SK-N-SH (cell line): ENCODE results near the gene LAMB1. TPM values are rescaled to one million over a fixed set of nuclear protein-coding genes. Genes with fewer than 3 reads are reported as not detected.

Experiments
- CTCF ChIA-PET: fragments of 300-600, 350-600 bp; formaldehyde crosslinking; extraction: SDS; loops from one replicate; lab custom pipeline; 2021; lab: Yijun Ruan, JAX
- POLR2A ChIA-PET: fragments of 350-600 bp; sonication (Branson Sonifier 250); formaldehyde crosslinking; extraction: SDS; loops from one replicate; lab custom pipeline; 2020; ENCODE audit warnings: antibody characterized with exemption, inconsistent platforms; lab: Yijun Ruan, JAX
- DNase-seq: peaks from one replicate; pipeline ENCODE4 v3.0.0; 2012
- H2AFZ ChIP-seq: fragments of 200-600 bp; sonication (generic); 2 replicates; pipeline ENCODE4 v1.8.1; 2016; ENCODE audit warnings: antibody characterized with exemption, mild to moderate bottlenecking, low read depth
- H3F3A ChIP-seq: fragments of 200-600 bp; sonication (generic); replicated peaks from 2 replicates; pipeline ENCODE3; 2016; ENCODE audit warnings: antibody characterized with exemption, mild to moderate bottlenecking; ENCODE audit not compliant: insufficient read depth
- H3K27ac ChIP-seq, 2 experiments: fragments of 200-500 bp in 1 of 2; fragments of 200-600 bp in 1 of 2; sonication (Bioruptor generic) in 1 of 2; sonication (generic), shearing (Covaris generic) in 1 of 2; 2 replicates each; pipeline versions ENCODE4 v1.5.1 to v1.6.1; 2014 to 2016; ENCODE audit warnings: low read depth in 2 of 2, inconsistent platforms in 1 of 2, low read length in 1 of 2, mild to moderate bottlenecking in 1 of 2, mixed read lengths in 1 of 2
- H3K27me3 ChIP-seq: fragments of 200-600 bp; sonication (generic), shearing (Covaris generic); 2 replicates; pipeline ENCODE4 v1.6.1; 2016; ENCODE audit warnings: mixed run types; ENCODE audit not compliant: insufficient read depth
- H3K36me3 ChIP-seq, 2 experiments: fragments of 200-500 bp in 1 of 2; fragments of 200-600 bp in 1 of 2; sonication (Bioruptor generic) in 1 of 2; sonication (generic) in 1 of 2; replicated peaks in 1 of 2; 2 replicates each; pipeline versions ENCODE3 to v1.5.1; 2014 to 2016; ENCODE audit warnings: low read length in 1 of 2, mild to moderate bottlenecking in 1 of 2; ENCODE audit not compliant: insufficient read depth in 2 of 2, control insufficient read depth in 1 of 2
- H3K4me1 ChIP-seq, 2 experiments: fragments of 200-500 bp in 1 of 2; fragments of 200-600 bp in 1 of 2; sonication (Bioruptor generic) in 1 of 2; sonication (generic), shearing (Covaris generic) in 1 of 2; 2 replicates each; pipeline versions ENCODE4 v1.5.1 to v1.6.1; 2014 to 2016; ENCODE audit warnings: low read depth in 1 of 2, low read length in 1 of 2, mixed run types in 1 of 2; ENCODE audit not compliant: insufficient read depth in 2 of 2, control insufficient read depth in 1 of 2
- H3K4me2 ChIP-seq: fragments of 200-600 bp; sonication (generic), shearing (Covaris generic); 2 replicates; pipeline ENCODE4 v1.6.1; 2017; ENCODE audit warnings: mixed run types
- H3K4me3 ChIP-seq, 2 experiments: fragments of 200-500 bp in 1 of 2; fragments of 200-600 bp in 1 of 2; sonication (Bioruptor generic) in 1 of 2; sonication (generic), shearing (Covaris generic) in 1 of 2; 2 replicates each; pipeline versions ENCODE4 v1.5.1 to v1.8.1; 2014 to 2016; ENCODE audit warnings: low read depth in 2 of 2, inconsistent platforms in 1 of 2, low read length in 1 of 2, mild to moderate bottlenecking in 1 of 2, mixed read lengths in 1 of 2, moderate library complexity in 1 of 2
- H3K79me2 ChIP-seq: fragments of 200-600 bp; sonication (generic); 2 replicates; pipeline ENCODE4 v1.8.1; 2017; ENCODE audit warnings: mild to moderate bottlenecking; ENCODE audit not compliant: insufficient read depth
- H3K9ac ChIP-seq: fragments of 200-600 bp; sonication (generic); 2 replicates; pipeline ENCODE4 v1.6.1; 2017; ENCODE audit warnings: mixed run types
- H3K9me2 ChIP-seq: fragments of 200-600 bp; sonication (generic); 2 replicates; pipeline ENCODE4 v1.6.1; 2017; ENCODE audit warnings: mixed run types
- H3K9me3 ChIP-seq: fragments of 200-600 bp; sonication (generic); 2 replicates; pipeline ENCODE4 v1.6.1; 2017; ENCODE audit warnings: mixed run types, mild to moderate bottlenecking, moderate library complexity
- H4K20me1 ChIP-seq: fragments of 200-600 bp; sonication (generic); 2 replicates; pipeline ENCODE4 v1.6.1; 2017; ENCODE audit warnings: mild to moderate bottlenecking, mixed run types; ENCODE audit not compliant: insufficient read depth
- CHD2 ChIP-seq: fragments of 150-350 bp; IDR thresholded peaks from 2 replicates; pipeline ENCODE4 v1.6.1; 2018; ENCODE audit warnings: low read length; ENCODE audit not compliant: partially characterized antibody
- CTCF ChIP-seq: fragments of 200-600 bp; sonication (generic); IDR thresholded peaks from 2 replicates; pipeline ENCODE4 v1.6.1; 2017; ENCODE audit warnings: antibody characterized with exemption, mild to moderate bottlenecking, moderate library complexity
- ELF1 ChIP-seq: IDR thresholded peaks from 2 replicates; pipeline ENCODE4 v1.4.0; 2012
- FOXJ3 ChIP-seq: sonication (generic); formaldehyde crosslinking; IDR thresholded peaks from 2 replicates; pipeline ENCODE4 v1.5.1; 2020; ENCODE audit warnings: mild to moderate bottlenecking, missing genetic modification reagents
- FOXM1 ChIP-seq: IDR thresholded peaks from 2 replicates; pipeline ENCODE4 v1.4.0; 2012; ENCODE audit warnings: low read depth, mild to moderate bottlenecking
- GATA2 ChIP-seq: sonication (generic); formaldehyde crosslinking; IDR thresholded peaks from 2 replicates; pipeline ENCODE4 v1.5.0; 2020; ENCODE audit warnings: mild to moderate bottlenecking, missing genetic modification reagents
- IRF3 ChIP-seq: fragments of 150-350 bp; IDR thresholded peaks from 2 replicates; pipeline ENCODE4 v1.6.1; 2016; ENCODE audit warnings: mild to moderate bottlenecking, low read depth, low read length
- JUND ChIP-seq: IDR thresholded peaks from 2 replicates; pipeline ENCODE4 v1.4.0; 2012
- MXI1 ChIP-seq: IDR thresholded peaks from 2 replicates; pipeline ENCODE4 v1.6.1; 2012; ENCODE audit warnings: mild to moderate bottlenecking, low read depth, low read length, improper control_type of control experiment
- NFIC ChIP-seq: IDR thresholded peaks from 2 replicates; pipeline ENCODE4 v1.4.0; 2012; ENCODE audit warnings: borderline replicate concordance
- NRF1 ChIP-seq: IDR thresholded peaks from 2 replicates; pipeline ENCODE4 v1.6.1; 2012; ENCODE audit warnings: low read depth, mild to moderate bottlenecking, low read length
- PBX3 ChIP-seq: IDR thresholded peaks from 2 replicates; pipeline ENCODE4; 2012
- RAD21 ChIP-seq: IDR thresholded peaks from 2 replicates; pipeline ENCODE4 v1.6.1; 2012; ENCODE audit warnings: mild to moderate bottlenecking, low read length
- RCOR1 ChIP-seq: fragments of 150-350 bp; IDR thresholded peaks from 2 replicates; pipeline ENCODE4 v1.6.1; 2017; ENCODE audit warnings: antibody characterized with exemption, low read length
- REST ChIP-seq: IDR thresholded peaks from 2 replicates; pipeline ENCODE4 v1.6.1; 2012; ENCODE audit warnings: mild to moderate bottlenecking, low read depth, low read length, moderate library complexity
- SIN3A ChIP-seq: IDR thresholded peaks from 2 replicates; pipeline ENCODE4 v1.6.1; 2012; ENCODE audit warnings: low read depth, mild to moderate bottlenecking, low read length, moderate library complexity, borderline replicate concordance
- USF2 ChIP-seq: fragments of 150-350 bp; IDR thresholded peaks from 2 replicates; pipeline ENCODE4 v1.6.1; 2017; ENCODE audit warnings: antibody characterized with exemption, low read length, low read depth, borderline replicate concordance
- YY1 ChIP-seq: IDR thresholded peaks from 2 replicates; pipeline ENCODE4 v1.4.0; 2012; ENCODE audit warnings: low read depth, mild to moderate bottlenecking
- WGBS: methylation state at CpG from one replicate; pipeline ENCODE4 v1.1.6; 2017; ENCODE audit warnings: low lambda C conversion rate; 5-methylcytosine and 5-hydroxymethylcytosine counted together
- polyA plus RNA-seq, 3 experiments: library from polyadenylated mRNA; depleted of rRNA; stranded (reverse); fragments of >200 nt; gene quantifications; 2 replicates each; pipeline ENCODE4 v1.2.3, GENCODE V29; 2012

LAMB1 gene
- polyA plus RNA-seq, 1 of the 3 experiments (the other 2 are of a cell fraction): 435 TPM

- H3K4me1 ChIP-seq: no peaks in the 10 kb centered on the region
- WGBS: 49% methylated on average over 2 of the region's 2 CpGs
- H3K36me3 ChIP-seq: no peaks in the 10 kb centered on the region
- H3K79me2 ChIP-seq: no peaks in the 10 kb centered on the region
- POLR2A ChIA-PET: no interaction called here
- DNase-seq: no peak
- TF ChIP-seq MXI1 (no peak), USF2 (no peak), FOXJ3 (CRISPR knock-in tag) (no peak), NFIC (no peak)
- TF ChIP-seq, all 33 proteins: peak for 0
- Histone ChIP-seq H4K20me1 (no peaks in the 10 kb centered on the region), H3F3A (peaks cover 3% of the 10 kb centered on the region), H3K27me3 (peaks cover 9% of the 10 kb centered on the region; the same call in 1 of the 2 replicates), H3K9ac (no peak overlapping the region), H3K9me2 (no peaks in the 10 kb centered on the region), H2AFZ (no peak overlapping the region), H3K4me3 (no peak overlapping the region), H3K27ac (no peak overlapping the region), H3K4me2 (no peak overlapping the region), H3K9me3 (no peaks in the 10 kb centered on the region)
- CTCF ChIA-PET: interaction anchor here (0.9 to 8.8 kb wide), 2 partner anchors 139 to 263 kb away, joined by 4 to 81 read pairs; partner anchors contain the start of gene CBLL1
These were observed 120.2 kb downstream of the LAMB1 start for GRCh38 chr7:107882766-107883165.

GRCh38 chr7:107879400-107880035 lies 123.4 kb downstream of the LAMB1 start:
- Histone ChIP-seq H3K4me3 (no peak overlapping the region; a peak in 1 of 4 replicates), H3K27ac (no peak overlapping the region), H3K9me3 (no peaks in the 10 kb centered on the region), H3K9me2 (no peaks in the 10 kb centered on the region), H4K20me1 (no peaks in the 10 kb centered on the region), H3K27me3 (no peaks in the 10 kb centered on the region), H3F3A (peaks cover 3% of the 10 kb centered on the region), H3K79me2 (no peaks in the 10 kb centered on the region), H3K36me3 (no peaks in the 10 kb centered on the region), H3K4me2 (no peak overlapping the region), H3K4me1 (peaks cover 0 to 2% of the 10 kb centered on the region in 2 experiments; a peak in 1 of 4 replicates), H3K9ac (no peak overlapping the region), H2AFZ (peak overlapping the region; percentile 41; the same call in 1 of the 2 replicates)
- peak; percentile 75 for DNase-seq
- ChIA-PET POLR2A (interaction anchor here (0.9 to 2.6 kb wide), 3 partner anchors 9 to 136 kb away, joined by 3 to 13 read pairs (median 4); partner anchors contain the start of genes CBLL1 and DLD), CTCF (interaction anchor here (0.5 to 11.3 kb wide), 71 partner anchors 9 to 1087 kb away, joined by 3 to 284 read pairs (median 3); partner anchors contain the start of genes BCAP29, CBLL1, DLD and GPR22)
- WGBS: 0% methylated on average over 3 of the region's 3 CpGs
- TF ChIP-seq SIN3A (no peak), RAD21 (peak; percentile 90), NRF1 (0 out of 2 replicates have a peak, but pooled peaks have one; percentile 5), CHD2 (peak; percentile 57), ELF1 (no peak), MXI1 (no peak), REST (no peak), CTCF (peak; percentile 98), JUND (peak; percentile 50), FOXJ3 (CRISPR knock-in tag) (no peak), YY1 (no peak), FOXM1 (no peak), PBX3 (no peak), IRF3 (no peak), RCOR1 (no peak), GATA2 (CRISPR knock-in tag) (no peak)
